Effector memory CD4-positive, alpha-beta T cell (primary cell): ENCODE results near the gene SELPLG.
A peak's percentile ranks its signal among the peaks of the same experiment; 100 is the strongest.

Source experiments
- DNase-seq, 3 donors: peaks; one replicate each; pipeline ENCODE4 v3.0.0-alpha.2; 2020
- H3K27ac ChIP-seq: 2 replicates; pipeline ENCODE4 v1.7.0; 2013; ENCODE audit warnings: mild to moderate bottlenecking, low read length, moderate library complexity; ENCODE audit not compliant: insufficient read depth, poor library complexity, severe bottlenecking
- H3K27me3 ChIP-seq: replicated peaks from 2 replicates; pipeline ENCODE4 v1.7.0; 2013; ENCODE audit warnings: mild to moderate bottlenecking, low read length; ENCODE audit not compliant: insufficient read depth, control insufficient read depth, poor library complexity, severe bottlenecking
- H3K36me3 ChIP-seq: 2 replicates; pipeline ENCODE4 v1.7.0; 2013; ENCODE audit warnings: mild to moderate bottlenecking, low read length, moderate library complexity; ENCODE audit not compliant: control insufficient read depth, insufficient read depth
- H3K4me1 ChIP-seq: 2 replicates; pipeline ENCODE4 v1.7.0; 2013; ENCODE audit warnings: low read length, mild to moderate bottlenecking; ENCODE audit not compliant: control insufficient read depth, insufficient read depth, poor library complexity, severe bottlenecking
- H3K4me3 ChIP-seq: 2 replicates; pipeline ENCODE4 v1.7.0; 2013; ENCODE audit warnings: low read length, low read depth, mild to moderate bottlenecking; ENCODE audit not compliant: insufficient read depth, poor library complexity, severe bottlenecking
- H3K9me3 ChIP-seq: 2 replicates; pipeline ENCODE4 v1.7.0; 2013; ENCODE audit warnings: mild to moderate bottlenecking, low read length, moderate library complexity; ENCODE audit not compliant: control insufficient read depth

The SELPLG gene

DNA sequence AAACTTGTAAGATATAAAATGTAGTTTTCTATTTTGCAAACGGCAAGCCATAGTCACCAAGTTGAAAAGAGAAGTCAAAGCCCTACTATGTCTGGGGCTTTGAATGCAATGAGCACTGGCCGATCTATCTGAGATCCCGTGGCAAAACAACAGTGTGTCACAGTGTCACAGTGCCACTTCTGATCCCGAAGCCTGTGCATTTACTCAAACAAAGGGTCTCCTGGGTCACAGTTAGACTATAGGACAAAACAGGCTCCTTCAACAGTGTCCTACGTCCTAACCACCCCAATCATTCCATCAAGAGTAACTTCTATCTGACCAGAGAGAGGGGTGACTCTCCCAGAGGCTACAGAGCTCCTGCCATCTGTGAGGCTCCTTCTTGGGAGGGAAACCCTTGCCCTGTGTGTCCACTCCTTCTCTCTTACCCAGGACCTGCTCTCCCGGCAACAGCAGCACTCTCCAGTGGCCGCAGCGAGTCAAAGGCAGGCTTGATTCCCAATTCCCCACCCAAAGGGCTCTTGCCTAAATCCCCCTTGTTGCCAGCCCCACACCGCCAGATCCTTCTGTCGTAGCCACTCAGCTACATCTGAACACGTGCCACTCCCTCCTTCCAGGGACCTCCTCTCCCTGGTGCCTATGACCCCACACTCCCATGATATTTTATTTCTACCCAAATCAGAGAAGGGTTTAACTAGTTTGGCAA lies 14.0 kb upstream of the SELPLG start:
- H3K4me1 ChIP-seq = peaks cover 12% of the 10 kb centered on the region
- DNase-seq = no peak

DNA sequence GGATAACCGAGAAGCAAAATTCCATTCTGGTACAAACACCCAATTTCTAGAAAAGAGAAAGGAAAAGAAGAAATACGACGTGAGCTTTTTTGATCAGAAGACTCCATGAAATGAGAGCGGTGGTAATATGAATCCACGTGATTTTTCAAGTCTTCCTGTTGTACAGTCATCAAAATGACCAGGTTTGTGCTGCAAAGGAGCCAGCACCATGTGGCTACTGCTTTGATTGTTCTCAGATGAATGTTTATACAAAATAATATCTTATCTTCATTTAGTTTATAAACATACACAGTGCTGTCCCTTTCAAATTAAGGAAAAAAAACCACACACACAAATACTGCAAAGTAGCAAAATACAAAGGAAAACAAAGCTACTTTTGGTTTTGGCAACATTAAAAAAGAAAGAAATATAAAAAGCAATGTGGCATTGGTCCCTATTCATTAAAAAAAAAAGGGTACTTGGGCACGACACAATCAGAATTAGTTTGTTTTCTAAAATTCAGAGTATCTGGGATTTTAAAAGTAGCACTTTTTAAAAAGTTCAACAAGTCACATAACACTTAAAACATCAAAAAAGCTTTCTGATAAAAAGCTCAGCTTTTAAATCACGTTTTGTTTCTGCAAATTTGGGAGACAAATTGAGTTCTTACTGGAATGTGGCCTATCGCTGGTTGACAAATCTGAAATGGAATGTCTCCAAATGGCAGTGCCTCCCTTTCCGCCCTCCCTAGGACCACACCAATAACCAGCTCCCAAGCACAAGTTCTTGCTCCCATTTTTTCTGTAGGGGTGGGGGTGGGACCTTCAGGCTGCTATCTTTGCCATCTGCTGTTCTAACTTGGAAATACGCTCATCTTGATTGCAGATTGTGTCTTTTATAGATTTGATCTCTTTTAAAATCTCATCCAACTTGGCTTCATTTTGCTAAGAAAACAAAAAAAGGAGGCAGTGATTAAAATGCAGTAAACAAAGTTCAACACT lies 13.2 kb upstream of the SELPLG start:
- Histone ChIP-seq H3K27ac (no peak overlapping the region), H3K9me3 (no peaks in the 10 kb centered on the region), H3K4me1 (peaks cover 12% of the 10 kb centered on the region), H3K4me3 (peak overlapping the region; percentile 1), H3K36me3 (no peaks in the 10 kb centered on the region), H3K27me3 (no peaks in the 10 kb centered on the region)
- DNase-seq = no peak

More for the DNA sequence above, 14.0 kb upstream of the SELPLG start:
- no peaks in the 10 kb centered on the region for H3K36me3 ChIP-seq
- no peaks in the 10 kb centered on the region for H3K27me3 ChIP-seq
- no peak overlapping the region for H3K27ac ChIP-seq
- no peak overlapping the region for H3K4me3 ChIP-seq
- no peaks in the 10 kb centered on the region for H3K9me3 ChIP-seq

DNA sequence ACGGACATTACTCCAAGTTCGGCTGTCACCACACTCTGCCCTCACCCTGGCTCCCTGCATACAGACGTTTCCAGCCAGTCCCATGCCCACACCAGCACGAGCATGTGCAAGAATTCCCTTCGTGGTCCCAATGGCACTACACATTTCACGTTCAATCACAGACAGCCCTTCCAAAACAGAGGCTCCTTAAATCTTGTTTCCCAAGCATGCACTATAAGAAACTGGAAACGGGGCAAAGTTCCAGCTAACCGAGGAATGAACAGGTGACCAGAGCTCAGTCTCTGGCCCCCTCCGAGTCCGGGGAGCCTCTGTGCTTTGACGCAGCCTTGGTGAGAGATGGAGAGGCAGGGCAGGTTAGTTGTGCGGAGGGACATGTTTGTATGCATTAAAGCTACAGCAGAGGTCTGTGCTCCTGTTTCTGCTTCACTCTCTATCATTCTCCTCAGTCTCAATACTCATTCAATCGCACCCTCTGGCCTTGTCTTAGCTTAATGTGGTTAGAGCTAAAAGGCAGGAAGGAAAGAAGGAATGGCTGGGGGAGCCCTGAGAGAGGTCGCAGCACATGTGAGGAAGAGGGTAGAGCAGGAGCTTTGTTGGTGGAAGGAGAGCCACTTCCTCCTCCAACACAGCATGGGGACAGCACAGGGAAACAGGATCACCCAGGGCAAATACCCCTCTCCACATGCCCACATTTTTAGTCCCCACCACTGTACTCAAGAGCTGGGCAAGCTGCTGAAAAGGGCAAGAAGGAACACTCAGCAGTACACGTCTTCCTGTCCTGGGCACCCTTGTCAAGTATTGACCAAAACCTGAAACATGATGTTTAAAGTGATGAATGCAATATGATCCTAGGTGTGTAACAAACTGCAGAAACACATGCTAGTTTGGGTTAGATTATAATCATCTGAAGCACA lies 12.2 kb upstream of the SELPLG start:
- Histone ChIP-seq H3K4me1 (peaks cover 12% of the 10 kb centered on the region), H3K9me3 (no peaks in the 10 kb centered on the region), H3K27me3 (no peaks in the 10 kb centered on the region), H3K4me3 (peak overlapping the region; percentile 1), H3K36me3 (no peaks in the 10 kb centered on the region), H3K27ac (no peak overlapping the region)
- no peak for DNase-seq

DNA sequence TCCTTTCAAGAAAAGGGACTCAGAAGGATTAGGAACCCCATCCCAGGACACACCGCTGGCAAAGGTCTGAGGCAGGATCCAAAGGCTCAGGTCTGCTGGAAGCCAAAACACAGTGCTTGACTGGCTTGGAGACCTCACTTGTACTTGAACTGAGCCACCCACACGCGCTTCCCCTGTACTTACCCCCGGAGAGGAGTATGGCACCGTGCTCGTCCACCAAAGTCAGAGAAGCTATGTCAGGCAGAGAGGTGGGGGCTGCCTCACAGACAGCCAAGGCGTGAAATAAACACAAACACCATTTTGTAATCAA lies 11.1 kb upstream of the SELPLG start:
- Histone ChIP-seq H3K36me3 (no peaks in the 10 kb centered on the region), H3K9me3 (no peaks in the 10 kb centered on the region), H3K4me1 (peaks cover 12% of the 10 kb centered on the region), H3K27me3 (no peaks in the 10 kb centered on the region), H3K4me3 (no peak overlapping the region), H3K27ac (no peak overlapping the region)
- no peak for DNase-seq

DNA sequence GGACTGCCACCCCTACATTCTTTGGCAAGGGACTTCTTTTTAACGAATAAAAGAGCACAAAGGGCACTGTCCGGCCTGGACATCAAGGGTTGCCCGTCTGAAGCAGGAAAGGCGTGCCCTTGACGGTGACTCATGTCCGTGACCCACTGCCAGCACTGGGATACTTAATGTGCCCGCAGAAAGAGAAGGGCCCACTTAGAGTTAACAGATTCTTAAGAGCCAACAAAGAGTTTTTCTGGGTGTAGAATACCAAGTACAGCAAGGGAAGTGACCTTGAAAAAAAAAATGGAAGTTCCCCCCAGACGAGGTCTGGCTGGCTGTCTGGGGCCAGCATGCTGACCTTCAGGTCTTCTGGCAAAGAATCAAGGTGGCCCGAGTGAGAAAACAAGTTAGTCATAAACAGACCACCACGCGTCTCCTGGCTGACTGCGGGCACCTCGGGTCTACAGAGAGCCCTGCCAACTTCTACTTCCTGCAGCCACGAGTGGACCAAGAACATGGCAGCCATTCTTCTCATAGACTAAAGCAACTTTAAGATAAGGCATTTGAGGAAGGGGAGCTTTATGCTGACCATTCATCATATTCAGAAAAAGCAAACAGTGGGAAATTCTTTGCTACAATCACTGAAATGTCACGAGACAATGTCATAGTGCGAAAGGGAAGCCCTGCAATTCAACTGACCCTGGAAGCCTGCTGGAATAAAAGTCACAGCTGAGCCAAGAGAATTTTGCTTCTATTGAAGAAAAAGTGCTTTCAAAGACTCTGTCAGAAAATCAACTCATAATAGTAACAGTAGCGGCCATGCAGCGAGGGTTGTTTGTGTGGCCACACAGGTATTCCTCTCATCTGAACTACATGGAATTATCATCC lies 10.5 kb upstream of the SELPLG start:
- Histone ChIP-seq H3K4me1 (peaks cover 12% of the 10 kb centered on the region), H3K4me3 (no peak overlapping the region), H3K27me3 (no peaks in the 10 kb centered on the region), H3K36me3 (no peaks in the 10 kb centered on the region), H3K27ac (no peak overlapping the region), H3K9me3 (no peaks in the 10 kb centered on the region)
- no peak for DNase-seq

DNA sequence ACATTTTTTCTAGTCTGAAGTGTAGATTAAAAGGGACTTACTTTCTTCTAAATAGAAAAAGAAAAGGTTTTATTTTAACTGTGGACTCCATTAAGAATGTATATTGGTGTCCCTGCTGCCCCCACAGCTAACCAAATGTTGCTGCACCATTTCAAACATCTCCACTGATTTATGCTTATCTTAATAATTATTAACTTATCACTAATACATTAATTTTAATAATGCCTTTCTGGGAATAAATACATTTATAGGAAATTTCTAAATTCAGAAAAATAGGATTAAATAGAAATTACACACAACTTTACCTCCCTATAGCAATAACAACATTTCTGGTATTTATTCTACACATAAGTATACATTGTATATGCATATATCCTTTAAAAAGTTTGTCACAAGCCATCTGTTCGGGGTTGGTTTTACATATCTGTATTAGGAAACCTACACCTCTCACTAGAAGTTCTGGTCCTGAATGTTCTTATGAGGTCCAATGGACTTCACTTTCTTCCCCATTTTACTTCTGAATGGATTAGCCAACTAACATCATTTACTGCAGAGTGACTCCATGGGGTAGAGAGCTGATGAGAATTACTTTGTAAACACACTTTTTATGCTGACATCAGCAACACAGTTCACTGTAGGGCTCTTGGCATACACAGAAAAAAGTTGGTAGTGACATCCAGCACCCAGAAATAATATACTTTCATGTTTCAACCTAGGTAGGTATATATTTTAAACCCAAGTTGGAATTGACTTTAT lies 9.4 kb upstream of the SELPLG start:
- Histone ChIP-seq H3K4me3 (no peak overlapping the region), H3K27me3 (no peaks in the 10 kb centered on the region), H3K27ac (no peak overlapping the region), H3K36me3 (no peaks in the 10 kb centered on the region), H3K9me3 (no peaks in the 10 kb centered on the region), H3K4me1 (peaks cover 12% of the 10 kb centered on the region)
- no peak for DNase-seq

DNA sequence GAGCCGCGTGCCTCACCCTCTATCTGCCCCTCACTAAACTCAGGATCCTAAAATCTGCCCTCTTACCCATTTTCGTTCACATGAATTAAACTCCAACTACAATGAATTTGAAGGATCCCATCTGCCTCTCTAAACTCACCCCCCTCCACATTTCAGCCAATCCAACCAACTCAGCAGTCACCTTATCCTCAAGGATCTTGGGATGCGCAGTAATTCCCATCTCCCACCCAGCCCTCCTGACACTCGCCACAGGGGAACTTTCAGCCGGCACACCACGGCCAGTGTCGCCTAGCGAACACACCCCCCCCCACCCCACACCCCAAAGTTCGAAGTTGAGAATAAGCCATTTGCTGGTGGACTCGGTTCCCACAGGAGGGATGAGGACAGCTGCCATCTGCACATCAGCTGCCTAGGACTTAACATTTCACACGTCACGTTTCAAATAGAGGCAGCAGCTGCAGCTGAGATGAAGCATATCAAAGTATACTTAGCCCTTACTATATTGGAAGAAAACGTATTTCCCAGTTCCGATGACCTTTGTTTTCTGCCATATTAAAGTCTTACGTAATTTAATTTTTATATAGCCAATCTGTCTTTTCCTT lies 8.7 kb upstream of the SELPLG start:
- H3K4me1 ChIP-seq = peaks cover 12% of the 10 kb centered on the region
- H3K27ac ChIP-seq = no peak overlapping the region
- no peaks in the 10 kb centered on the region for H3K36me3 ChIP-seq
- no peaks in the 10 kb centered on the region for H3K9me3 ChIP-seq
- no peak for DNase-seq
- no peak overlapping the region for H3K4me3 ChIP-seq
- H3K27me3 ChIP-seq = no peaks in the 10 kb centered on the region

DNA sequence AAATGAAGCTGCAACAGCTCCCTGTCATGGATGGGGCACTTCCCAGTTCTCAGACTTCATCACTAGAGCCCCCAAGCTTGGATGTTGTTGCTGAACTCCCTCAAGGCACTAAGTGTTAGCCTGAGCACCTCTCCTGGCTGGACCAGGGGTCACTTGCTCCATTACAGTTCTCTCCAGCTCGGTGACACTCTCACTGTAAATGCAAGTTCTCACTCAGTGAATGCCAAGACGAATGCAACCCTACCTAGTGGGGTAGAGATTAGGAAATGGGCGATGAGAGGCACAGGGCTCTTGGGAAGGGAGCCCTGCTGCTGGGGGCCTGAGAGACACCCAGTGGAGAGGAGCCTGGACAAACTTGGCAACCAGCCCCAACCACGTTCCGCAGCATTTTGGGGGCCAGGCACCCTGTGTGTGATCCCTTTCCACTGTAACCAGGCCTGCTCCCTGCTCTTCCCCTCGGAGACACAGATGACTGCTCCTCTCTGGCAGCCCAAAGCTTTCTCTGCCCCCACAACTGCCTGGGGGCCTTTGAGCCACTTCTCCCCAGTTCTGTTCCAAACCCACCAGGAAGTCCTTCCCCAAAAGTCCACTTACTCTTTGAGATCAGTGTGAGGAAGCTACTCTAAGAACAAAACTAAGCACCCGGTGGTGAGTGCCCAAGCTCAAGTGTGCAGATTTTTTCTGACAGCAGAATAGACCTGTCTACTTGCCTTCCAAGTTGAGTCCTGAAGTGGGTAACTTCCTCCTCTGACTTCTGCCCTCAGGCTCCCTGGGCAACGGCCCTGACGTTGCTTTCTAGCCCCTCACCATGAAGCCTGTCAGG lies 8.0 kb upstream of the SELPLG start:
- Histone ChIP-seq H3K36me3 (no peaks in the 10 kb centered on the region), H3K4me1 (peaks cover 12% of the 10 kb centered on the region)

More for the DNA sequence above, 8.0 kb upstream of the SELPLG start:
- H3K4me3 ChIP-seq = no peak overlapping the region
- H3K27me3 ChIP-seq = no peaks in the 10 kb centered on the region
- H3K9me3 ChIP-seq = no peaks in the 10 kb centered on the region
- H3K27ac ChIP-seq = no peak overlapping the region
- DNase-seq = no peak
